ENCODE results near the gene HOXA5. TPM values are rescaled to one million over a fixed set of nuclear protein-coding genes. Genes with fewer than 3 reads are reported as not detected.
A peak's percentile ranks its signal among the peaks of the same experiment; 100 is the strongest.

Gene HOXA5
- total RNA-seq, 4 donors from 2014 or later: 18.3 to 89.8 (median 31.6) TPM

- Histone ChIP-seq H3K4me1 (peaks cover 26 to 73% (median 66%) of the 10 kb centered on the region in 4 donors), H3K27ac (peak overlapping the region; percentile 95 to 99 (median 98)), H3K4me3 (peak overlapping the region in 2 of 4 donors; percentile 53 to 60), H3K27me3 (no peaks in the 10 kb centered on the region), H3K9me3 (no peaks in the 10 kb centered on the region), H3K36me3 (no peaks in the 10 kb centered on the region)
- intact Hi-C loops (cut with DNase I; ENCODE audit: low total_unique reads): no loop called here
- in situ Hi-C loops (cut with MboI; ENCODE audit: low pct_ligation_motif_present in 1 of 4, low pct_unique_long_range_greater_than_20kb in 1 of 4, low sequenced_read_pairs in 3 of 4): no loop called here
- no peak for DNase-seq
- 31 to 33% methylated on average over 2 of the region's 2 CpGs for WGBS, 2 donors (ENCODE audit: low coverage in 1 of 2)
- peak in 2 of 3 donors; percentile 24 to 30 for TF ChIP-seq POLR2AphosphoS5 (IDR thresholded peaks at IDR 0.05)
- TF ChIP-seq CTCF (IDR thresholded peaks at IDR 0.05): no peak
Observed at GRCh38 chr7:27137640-27138315, 5.7 kb downstream of the HOXA5 start.

- in situ Hi-C loops (cut with MboI; ENCODE audit: low pct_ligation_motif_present in 1 of 4, low pct_unique_long_range_greater_than_20kb in 1 of 4, low sequenced_read_pairs in 3 of 4) (no loop called here), intact Hi-C loops (cut with DNase I; ENCODE audit: low total_unique reads) (no loop called here)
- H3K27me3 ChIP-seq: no peaks in the 10 kb centered on the region
- H3K4me1 ChIP-seq: peaks cover 31 to 83% (median 80%) of the 10 kb centered on the region in 4 donors
- TF ChIP-seq POLR2A (IDR thresholded peaks at IDR 0.05) (no peak), POLR2AphosphoS5 (IDR thresholded peaks at IDR 0.05) (peak; percentile 26 to 65 (median 33))
- 2 to 13% methylated on average over 2 of the region's 2 CpGs for WGBS, 2 donors (ENCODE audit: low coverage in 1 of 2)
- H3K4me3 ChIP-seq: no peak overlapping the region
- H3K27ac ChIP-seq: peak overlapping the region; percentile 94 to 99 (median 96)
- no peaks in the 10 kb centered on the region for H3K36me3 ChIP-seq
- no peaks in the 10 kb centered on the region for H3K9me3 ChIP-seq
- peak; percentile 35 for DNase-seq
Observed at GRCh38 chr7:27134392-27134791, 9.1 kb downstream of the HOXA5 start.

- whole genome bisulfite sequencing, 2 donors (ENCODE audit: low coverage in 1 of 2): 35 to 41% methylated on average over 18 of the region's 18 CpGs
- H3K4me1 ChIP-seq: peaks cover 37 to 90% (median 86%) of the 10 kb centered on the region in 4 donors
- intact Hi-C loops (cut with DNase I; ENCODE audit: low total_unique reads): no loop called here
- in situ Hi-C loops (cut with MboI; ENCODE audit: low pct_ligation_motif_present in 1 of 4, low pct_unique_long_range_greater_than_20kb in 1 of 4, low sequenced_read_pairs in 3 of 4): no loop called here
- no peaks in the 10 kb centered on the region for H3K27me3 ChIP-seq
- H3K27ac ChIP-seq: peak overlapping the region; percentile 94 to 99 (median 96)
- H3K36me3 ChIP-seq: no peaks in the 10 kb centered on the region
- H3K9me3 ChIP-seq: no peaks in the 10 kb centered on the region
- DNase-seq: peak; percentile 47
- TF ChIP-seq EP300 (IDR thresholded peaks at IDR 0.05; ENCODE audit: low read depth): no peak
- TF ChIP-seq CTCF (IDR thresholded peaks at IDR 0.05): no peak
- no peak for TF ChIP-seq POLR2AphosphoS5 (IDR thresholded peaks at IDR 0.05)
- TF ChIP-seq POLR2A (IDR thresholded peaks at IDR 0.05): no peak
- no peak overlapping the region for H3K4me3 ChIP-seq
Observed at GRCh38 chr7:27133409-27134231, 9.9 kb downstream of the HOXA5 start.

GRCh38 chr7:27132978-27133377 is 10.5 kb downstream of the HOXA5 start:
- Histone ChIP-seq H3K9me3 (no peaks in the 10 kb centered on the region), H3K27me3 (no peaks in the 10 kb centered on the region), H3K4me3 (no peak overlapping the region), H3K4me1 (peaks cover 41 to 90% (median 86%) of the 10 kb centered on the region in 4 donors), H3K27ac (peak overlapping the region; percentile 94 to 99 (median 96)), H3K36me3 (no peaks in the 10 kb centered on the region)
- intact Hi-C loops (cut with DNase I; ENCODE audit: low total_unique reads) (no loop called here), in situ Hi-C loops (cut with MboI; ENCODE audit: low pct_ligation_motif_present in 1 of 4, low pct_unique_long_range_greater_than_20kb in 1 of 4, low sequenced_read_pairs in 3 of 4) (no loop called here)
- DNase-seq: no peak
- TF ChIP-seq CTCF (IDR thresholded peaks at IDR 0.05) (no peak), EP300 (IDR thresholded peaks at IDR 0.05; ENCODE audit: low read depth) (no peak), POLR2A (IDR thresholded peaks at IDR 0.05) (no peak), POLR2AphosphoS5 (IDR thresholded peaks at IDR 0.05) (no peak)
- 35 to 44% methylated on average over 6 of the region's 6 CpGs for WGBS, 2 donors (ENCODE audit: low coverage in 1 of 2)
